Lung (tissue), 12 donors: ENCODE data around the gene PWWP2B. TPM values are rescaled to one million over a fixed set of nuclear protein-coding genes. Genes with fewer than 3 reads are reported as not detected.

Experiments used
- ATAC-seq: fragments of 200-7000 bp; cut with Tn5 transposase; one replicate; pipeline ENCODE4 v1.9.1; 2020; ENCODE audit warnings: moderate number of reproducible peaks; ENCODE audit not compliant: insufficient read depth, low FRiP score
- DNase-seq, 3 donors: peaks; one replicate each; pipeline ENCODE4 v3.0.0-alpha.2; 2013 to 2017
- H3K27ac ChIP-seq, 2 donors: one replicate each; pipeline ENCODE4 v1.5.1; 2013; ENCODE audit warnings: mild to moderate bottlenecking in 2 of 2, moderate library complexity in 2 of 2, control low read depth in 1 of 2, inconsistent platforms in 1 of 2, low read depth in 1 of 2, low read length in 1 of 2
- H3K27me3 ChIP-seq, 3 donors: one replicate each; pipeline ENCODE4 v1.5.1; 2013; ENCODE audit warnings: low read length in 2 of 3; ENCODE audit not compliant: control insufficient read depth in 3 of 3, insufficient read depth in 3 of 3
- H3K36me3 ChIP-seq, 4 donors: one replicate each; pipeline ENCODE4 v1.5.1; 2013; ENCODE audit warnings: low read length in 4 of 4, mild to moderate bottlenecking in 1 of 4, moderate library complexity in 1 of 4; ENCODE audit not compliant: control insufficient read depth in 4 of 4, insufficient read depth in 4 of 4
- H3K4me1 ChIP-seq, 5 donors: one replicate each; pipeline ENCODE4 v1.5.1; 2013; ENCODE audit warnings: low read length in 5 of 5, mild to moderate bottlenecking in 2 of 5, moderate library complexity in 1 of 5; ENCODE audit not compliant: control insufficient read depth in 5 of 5, insufficient read depth in 5 of 5
- H3K4me3 ChIP-seq: one replicate; pipeline ENCODE4 v1.5.1; 2013; ENCODE audit warnings: mild to moderate bottlenecking, control low read depth, moderate library complexity
- H3K9ac ChIP-seq, 2 donors: one replicate each; pipeline ENCODE4 v1.5.1; 2013; ENCODE audit warnings: low read length in 2 of 2, control low read depth in 1 of 2; ENCODE audit not compliant: insufficient read depth in 1 of 2
- H3K9me3 ChIP-seq, 4 donors: one replicate each; pipeline ENCODE4 v1.5.1; 2013; ENCODE audit warnings: low read length in 3 of 4, mild to moderate bottlenecking in 1 of 4, moderate library complexity in 1 of 4; ENCODE audit not compliant: control insufficient read depth in 4 of 4, insufficient read depth in 3 of 4
- CTCF ChIP-seq: IDR thresholded peaks from 2 replicates; pipeline ENCODE4 v1.5.1; 2012; ENCODE audit warnings: mild to moderate bottlenecking; ENCODE audit errors: control extremely low read depth, extremely low read depth
- WGBS, 2 donors: extraction: QIAGEN DNeasy Blood & Tissue Kit; methylation state at CpG; one replicate each; pipeline ENCODE4 v1.1.7; 2013; 5-methylcytosine and 5-hydroxymethylcytosine counted together
- polyA plus RNA-seq, 2 donors: library from polyadenylated mRNA; stranded (reverse); fragments of 200-250 nt; gene quantifications; one replicate each; pipeline ENCODE4 v1.2.1, GENCODE V29; 2013
- total RNA-seq, 2 donors: library from RNA; depleted of rRNA in 1 of 2; stranded (reverse); fragments of >200 nt in 1 of 2; gene quantifications; one replicate each; pipeline ENCODE4 v1.2.1, GENCODE V29; 2014 to 2021
- donor health status: control.
- donor health status: control.
- donor health status: Bipolar disorder and iron deficiency.
- donor health status: healthy.
- donor health status: DM: yes; HTN: yes; CAD: no.

Gene PWWP2B
- total and polyA plus RNA-seq, 4 donors: 20.1 to 33.4 (median 21.1) TPM

GRCh38 chr10:132397671-132398565, 918 bp downstream of the PWWP2B start:
- DNase-seq (peak in 2 of 3 donors; percentile 53 to 57), ATAC-seq (peak; percentile 20)
- no peak for TF ChIP-seq CTCF
- no peaks in the 10 kb centered on the region for H3K27me3 ChIP-seq
- 8 to 12% methylated on average over 40 of the region's 40 CpGs for WGBS, 2 donors
- H3K4me3 ChIP-seq: peak overlapping the region; percentile 34
- peak overlapping the region; percentile 25 to 28 for H3K9ac ChIP-seq
- no peaks in the 10 kb centered on the region for H3K9me3 ChIP-seq
- peak overlapping the region in 1 of 2 donors; percentile 88 for H3K27ac ChIP-seq
- H3K4me1 ChIP-seq: peaks cover 5 to 43% (median 26%) of the 10 kb centered on the region in 5 donors
- H3K36me3 ChIP-seq: no peaks in the 10 kb centered on the region

GRCh38 chr10:132398566-132398991, 1.6 kb downstream of the PWWP2B start:
- no peak for DNase-seq
- WGBS, 2 donors: 72 to 86% methylated on average over 13 of the region's 13 CpGs
- Histone ChIP-seq H3K27me3 (no peaks in the 10 kb centered on the region), H3K9ac (no peak overlapping the region), H3K4me3 (peak overlapping the region; percentile 21), H3K9me3 (no peaks in the 10 kb centered on the region), H3K36me3 (no peaks in the 10 kb centered on the region), H3K4me1 (peaks cover 5 to 45% (median 26%) of the 10 kb centered on the region in 5 donors), H3K27ac (peak overlapping the region in 1 of 2 donors; percentile 88)
- TF ChIP-seq CTCF: no peak
- no peak for ATAC-seq

- ATAC-seq (no peak), DNase-seq (no peak)
- Histone ChIP-seq H3K36me3 (peaks cover 0 to 3% (median 0%) of the 10 kb centered on the region in 4 donors), H3K9me3 (no peaks in the 10 kb centered on the region), H3K9ac (no peak overlapping the region), H3K27ac (peak overlapping the region in 1 of 2 donors; percentile 86), H3K4me1 (peaks cover 5 to 45% (median 26%) of the 10 kb centered on the region in 5 donors), H3K4me3 (no peak overlapping the region), H3K27me3 (no peaks in the 10 kb centered on the region)
- 82 to 83% methylated on average over 27 of the region's 27 CpGs for WGBS, 2 donors
- TF ChIP-seq CTCF: no peak
Observed at GRCh38 chr10:132399117-132400035, 2.4 kb downstream of the PWWP2B start.
